Dedifferentiated amniotic fluid mesenchymal stem cell (primary cell): ENCODE results near the gene SNX13.
"Not testable (repeated sequence)": the region's sequence is repeated elsewhere in the genome, so short reads cannot be mapped to it uniquely, and the experiment has no call there.

Source experiments
- DNase-seq: peaks from one replicate; pipeline ENCODE4 v3.0.0-alpha.2; 2016; ENCODE audit errors: extremely low spot score

Gene SNX13

DNA sequence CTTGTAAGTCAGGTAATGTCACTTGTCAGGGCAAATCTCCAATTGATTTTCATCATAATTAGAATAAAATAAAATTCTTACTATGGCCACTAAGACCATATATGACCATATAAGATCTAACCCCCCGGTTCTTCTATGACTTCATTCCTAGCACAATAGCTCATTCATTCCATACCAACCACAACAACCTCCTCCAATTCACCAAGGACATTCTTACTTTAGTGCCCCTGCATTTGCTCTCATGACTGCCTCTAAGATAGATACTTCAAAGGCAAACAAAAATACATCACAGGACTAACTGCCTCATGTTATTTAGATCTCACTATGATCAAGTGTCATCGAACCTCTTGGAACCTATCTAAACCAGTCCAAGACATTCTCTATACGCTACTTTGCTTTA is 90.8 kb downstream of the SNX13 start:
- peak; percentile 15 for DNase-seq

- DNase-seq, result no peak
These were observed 91.8 kb downstream of the SNX13 start for GRCh38 chr7:17848516-17848915.

GRCh38 chr7:17846935-17847334 is 93.4 kb downstream of the SNX13 start:
- no peak for DNase-seq

DNA sequence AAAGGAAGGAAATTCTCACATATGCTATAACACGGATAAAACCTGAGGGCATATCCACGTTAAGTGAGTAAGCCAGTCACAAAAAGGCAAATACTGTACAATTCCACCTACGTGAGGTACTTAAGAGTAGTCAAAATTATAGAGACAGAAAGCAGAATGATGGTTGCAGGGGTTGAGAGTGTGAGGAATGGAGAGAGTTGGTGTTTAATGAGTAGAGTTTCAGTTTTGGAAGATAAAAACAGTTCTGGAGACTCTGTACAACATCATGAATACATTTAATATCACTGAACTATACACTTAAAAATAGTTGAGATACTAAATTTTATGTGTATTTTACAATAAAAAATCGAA is 95.1 kb downstream of the SNX13 start:
- no peak for DNase-seq

DNA sequence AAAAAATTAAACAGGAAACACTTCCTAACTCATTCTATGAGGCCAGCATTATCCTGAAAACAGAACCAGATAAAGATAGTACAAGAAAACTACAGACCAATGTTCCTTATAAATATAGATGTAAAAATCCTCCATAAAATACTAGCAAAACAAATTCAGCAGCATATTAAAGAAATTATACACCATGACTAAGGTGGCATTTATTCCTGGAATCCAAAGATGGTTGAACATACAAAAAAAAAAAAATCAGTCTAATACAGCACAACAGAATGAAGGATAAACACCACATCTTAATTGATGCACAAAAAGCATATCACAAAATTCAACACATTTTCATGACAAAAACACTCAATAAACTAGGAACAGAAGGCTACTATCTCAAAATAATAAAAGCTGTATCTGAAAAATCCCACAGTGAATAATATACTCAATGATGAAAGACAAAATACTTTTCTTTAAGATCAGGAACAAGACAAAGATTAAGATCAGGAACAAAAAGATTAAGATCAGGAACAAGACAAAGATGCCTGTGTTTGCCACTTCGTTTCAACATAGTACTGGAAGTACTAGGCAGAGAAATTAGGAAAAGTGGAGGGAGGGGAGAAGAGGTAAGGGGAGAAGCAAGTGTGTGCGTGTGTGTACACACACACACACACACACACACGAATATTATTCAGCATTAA is 95.6 kb downstream of the SNX13 start:
- DNase-seq, result no peak

DNA sequence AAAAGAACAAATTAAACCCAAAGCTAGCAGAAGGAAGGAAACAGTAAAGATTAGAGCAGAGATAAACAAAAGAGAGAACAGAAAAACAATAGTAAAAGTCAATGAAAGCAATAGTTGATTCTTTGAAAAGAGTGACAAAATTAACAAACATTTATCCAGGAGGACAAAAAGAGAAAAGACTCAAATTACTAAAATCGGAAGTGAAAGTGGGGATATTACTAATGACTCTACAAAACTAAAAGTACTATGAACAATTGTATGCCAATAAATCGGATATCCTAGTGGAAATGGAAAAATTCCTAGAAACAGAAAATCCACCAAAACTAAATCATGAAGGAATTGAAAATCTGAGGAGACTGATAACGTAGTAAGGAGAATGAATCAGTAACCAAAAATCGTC is 96.3 kb downstream of the SNX13 start:
- no peak for DNase-seq

DNA sequence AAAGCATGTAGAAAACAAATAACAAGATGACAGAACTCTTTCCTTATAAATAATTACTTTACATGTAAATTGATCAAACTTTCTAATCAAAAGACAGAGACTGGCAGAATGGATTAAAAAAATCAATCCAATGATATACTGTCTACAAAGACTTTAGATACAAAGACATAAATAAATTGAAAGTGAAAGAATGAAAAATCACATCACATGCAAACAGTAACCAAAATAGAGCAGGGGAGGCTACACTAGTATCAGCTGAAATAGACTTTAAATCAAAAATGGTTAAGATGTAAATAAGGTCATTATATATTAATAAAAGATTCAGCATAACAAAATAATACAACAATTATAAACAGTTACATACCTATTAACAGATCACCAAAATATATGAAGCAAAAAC is 97.3 kb downstream of the SNX13 start:
- no peak for DNase-seq

- DNase-seq, result no peak
These were observed 107.4 kb downstream of the SNX13 start for GRCh38 chr7:17832820-17833355.

GRCh38 chr7:17832242-17832641 is 108.1 kb downstream of the SNX13 start:
- no peak for DNase-seq

GRCh38 chr7:17830206-17830605 is 110.1 kb downstream of the SNX13 start:
- no peak for DNase-seq

- DNase-seq, result no peak
These were observed 111.3 kb downstream of the SNX13 start for GRCh38 chr7:17829001-17829400.

GRCh38 chr7:17822547-17823173 is 117.6 kb downstream of the SNX13 start:
- DNase-seq, result no peak

DNA sequence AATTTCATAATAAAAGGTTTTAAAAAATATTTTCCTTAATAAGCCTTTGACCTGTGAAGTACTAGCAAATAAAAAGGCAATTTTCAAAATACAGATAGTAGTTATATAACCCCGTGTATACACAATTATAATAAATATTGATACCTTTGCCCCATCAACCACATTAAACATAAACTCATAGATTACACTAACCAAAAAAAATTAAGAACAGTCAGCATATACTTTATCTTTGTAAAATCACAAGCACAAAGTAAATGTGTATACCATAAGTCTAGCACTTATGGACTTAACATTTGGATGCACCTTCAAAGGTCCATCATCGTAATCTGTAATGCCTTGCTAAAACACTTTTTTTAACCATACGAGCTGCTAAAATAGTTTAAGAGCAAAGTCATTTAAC is 123.4 kb downstream of the SNX13 start:
- DNase-seq, result no peak

DNA sequence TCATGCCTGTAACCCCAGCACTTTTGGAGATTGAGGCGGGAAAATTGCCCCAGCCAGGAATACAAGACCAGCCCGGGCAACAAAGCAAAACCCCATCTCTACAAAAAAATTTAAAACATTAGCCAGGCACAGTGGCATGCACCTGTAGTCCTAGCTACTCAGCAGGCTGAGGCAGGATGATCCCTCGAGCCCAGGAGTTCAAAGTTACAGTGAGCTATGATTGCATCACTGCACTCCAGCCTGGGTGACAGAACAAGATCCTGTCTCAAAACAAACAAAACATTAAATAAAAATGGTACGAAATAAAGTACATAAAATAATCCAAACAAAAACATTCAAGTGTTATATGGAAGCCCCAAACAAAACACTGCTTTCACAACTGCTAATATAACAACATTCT is 125.0 kb downstream of the SNX13 start:
- DNase-seq, result no peak

- no peak for DNase-seq
These were observed 126.2 kb downstream of the SNX13 start for GRCh38 chr7:17814058-17814457.

- not testable (repeated sequence) for DNase-seq
These were observed 131.1 kb downstream of the SNX13 start for GRCh38 chr7:17809215-17809614.

DNA sequence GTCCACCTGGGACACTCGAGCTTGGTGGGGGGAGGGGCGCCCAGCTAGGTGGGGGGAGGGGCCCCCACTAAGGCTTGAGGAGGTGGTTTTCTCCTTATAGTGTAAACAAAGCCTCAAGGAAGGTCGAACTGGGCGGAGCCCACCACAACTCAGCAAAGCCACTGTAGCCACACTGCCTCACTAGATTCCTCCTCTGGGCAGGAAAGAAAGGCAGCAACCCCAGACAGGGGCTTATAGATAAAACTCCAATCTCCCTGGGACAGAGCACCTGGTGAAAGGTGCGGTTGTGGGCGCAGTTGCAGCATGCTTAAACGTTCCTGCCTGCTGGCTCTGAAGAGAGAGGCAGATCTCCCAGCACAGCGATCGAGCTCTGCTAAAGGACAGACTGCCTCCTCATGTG is 133.1 kb downstream of the SNX13 start:
- DNase-seq, result no peak

DNA sequence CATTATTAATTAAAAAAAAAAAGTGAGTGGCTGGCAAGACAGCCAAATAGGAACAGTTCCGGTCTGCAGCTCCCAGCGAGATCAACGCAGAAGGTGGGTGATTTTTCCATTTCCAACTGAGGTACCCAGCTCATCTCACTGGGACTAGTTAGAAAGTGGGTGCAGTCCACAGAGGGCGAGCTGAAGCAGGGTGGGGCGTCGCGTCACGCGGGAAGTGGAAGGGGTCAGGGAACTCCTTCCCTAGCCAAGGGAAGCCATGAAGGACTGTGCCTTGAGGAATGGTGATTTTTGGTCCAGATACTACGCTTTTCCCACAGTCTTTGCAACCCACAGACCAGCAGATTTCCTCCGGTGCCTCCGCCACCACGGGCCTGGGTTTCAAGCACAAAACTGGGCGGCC is 133.7 kb downstream of the SNX13 start:
- DNase-seq, result no peak

GRCh38 chr7:17802056-17802455 is 138.2 kb downstream of the SNX13 start:
- DNase-seq, result no peak

- DNase-seq, result no peak
These were observed 148.0 kb downstream of the SNX13 start for GRCh38 chr7:17792075-17792936.

- DNase-seq, result no peak
These were observed 153.0 kb downstream of the SNX13 start for GRCh38 chr7:17787257-17787656.

DNA sequence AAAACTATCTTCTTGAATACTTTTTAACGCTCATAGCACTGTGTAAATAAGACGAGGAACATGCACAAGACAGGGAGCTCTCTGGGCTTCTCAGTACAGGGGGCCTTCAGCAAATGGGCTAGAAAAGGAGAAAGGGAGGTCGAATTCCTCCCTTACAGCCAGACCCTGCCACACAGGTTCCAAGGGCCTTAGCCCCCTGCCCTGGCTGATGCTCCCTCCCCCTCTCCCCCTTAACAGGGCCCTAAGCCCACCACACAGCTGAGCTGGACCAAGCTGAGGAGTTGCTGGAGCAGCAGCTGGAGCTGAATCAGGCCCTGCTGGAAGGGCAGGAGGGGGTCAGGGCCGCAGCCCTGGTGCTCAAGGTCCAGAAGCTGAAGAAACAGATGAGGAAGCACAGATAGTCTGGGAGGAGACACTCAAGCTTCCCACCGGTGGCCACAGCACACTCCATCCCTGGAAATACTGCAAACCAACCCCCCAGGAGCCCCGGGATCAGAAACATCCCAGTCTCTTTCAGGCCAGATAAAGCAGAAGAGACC is 153.9 kb downstream of the SNX13 start:
- no peak for DNase-seq

- DNase-seq, result no peak
These were observed 158.1 kb downstream of the SNX13 start for GRCh38 chr7:17782216-17782549.
